Type B pancreatic cell (in vitro differentiated cells): Measurements from ENCODE around the gene CNOT10. TPM values are rescaled to one million over a fixed set of nuclear protein-coding genes. Genes with fewer than 3 reads are reported as not detected.

Experiments
- DNase-seq: peaks from one replicate; pipeline ENCODE4 v3.0.0; 2021; ENCODE audit warnings: mixed read lengths; ENCODE audit not compliant: unreplicated experiment; ENCODE audit errors: extremely low spot score
- H3K27ac Mint-ChIP-seq: 2 replicates; pipeline ENCODE4 v1.8.0; 2021; ENCODE audit warnings: mild to moderate bottlenecking, mixed read lengths
- H3K27me3 Mint-ChIP-seq: 2 replicates; pipeline ENCODE4 v1.8.0; 2021; ENCODE audit warnings: mixed read lengths
- H3K36me3 Mint-ChIP-seq: 2 replicates; pipeline ENCODE4 v1.8.0; 2021; ENCODE audit warnings: mixed read lengths
- H3K4me1 Mint-ChIP-seq: one replicate; pipeline ENCODE4 v1.8.0; 2021; ENCODE audit warnings: mixed read lengths; ENCODE audit not compliant: unreplicated experiment
- H3K4me3 Mint-ChIP-seq: 2 replicates; pipeline ENCODE4 v1.8.0; 2021; ENCODE audit warnings: mild to moderate bottlenecking, mixed read lengths
- H3K9me3 Mint-ChIP-seq: 2 replicates; pipeline ENCODE4 v1.8.0; 2021; ENCODE audit warnings: mixed read lengths
- CTCF ChIP-seq: fragments of 200-600 bp; sonication (generic); conservative IDR thresholded peaks from 2 replicates; pipeline ENCODE4 v1.5.0; 2021; ENCODE audit warnings: antibody characterized with exemption, mild to moderate bottlenecking
- total RNA-seq: library from RNA; stranded (reverse); gene quantifications from 2 replicates; pipeline ENCODE4 v1.2.1, GENCODE V29; 2021; ENCODE audit warnings: low replicate concordance

The CNOT10 gene
- total RNA-seq, 1 donor from 2014 or later, result 42.8 TPM

GRCh38 chr3:32713181-32713580, 28.2 kb downstream of the CNOT10 start:
- DNase-seq, result no peak
- Mint-ChIP-seq H3K4me3 (no peak overlapping the region), H3K36me3 (peaks cover 28% of the 10 kb centered on the region), H3K27me3 (no peaks in the 10 kb centered on the region), H3K9me3 (no peaks in the 10 kb centered on the region), H3K27ac (no peak overlapping the region), H3K4me1 (no peaks in the 10 kb centered on the region)
- TF ChIP-seq CTCF, result no peak

- H3K9me3 Mint-ChIP-seq, result no peaks in the 10 kb centered on the region
These were observed 34.3 kb downstream of the CNOT10 start for GRCh38 chr3:32719335-32719734.

GRCh38 chr3:32719931-32720330, 34.9 kb downstream of the CNOT10 start:
- Mint-ChIP-seq H3K9me3 (no peaks in the 10 kb centered on the region), H3K4me1 (no peaks in the 10 kb centered on the region), H3K4me3 (no peak overlapping the region), H3K27ac (no peak overlapping the region), H3K36me3 (peaks cover 9% of the 10 kb centered on the region), H3K27me3 (no peaks in the 10 kb centered on the region)
- no peak for TF ChIP-seq CTCF
- no peak for DNase-seq

More at GRCh38 chr3:32719335-32719734, 34.3 kb downstream of the CNOT10 start:
- no peaks in the 10 kb centered on the region for H3K27me3 Mint-ChIP-seq
- H3K4me3 Mint-ChIP-seq, result no peak overlapping the region
- H3K27ac Mint-ChIP-seq, result no peak overlapping the region
- DNase-seq, result no peak
- peaks cover 10% of the 10 kb centered on the region for H3K36me3 Mint-ChIP-seq
- H3K4me1 Mint-ChIP-seq, result no peaks in the 10 kb centered on the region
- TF ChIP-seq CTCF, result peak; percentile 38

- H3K4me1 Mint-ChIP-seq, result no peaks in the 10 kb centered on the region
- H3K27ac Mint-ChIP-seq, result no peak overlapping the region
These were observed 40.7 kb downstream of the CNOT10 start for GRCh38 chr3:32725721-32726120.

GRCh38 chr3:32733631-32734229, 48.7 kb downstream of the CNOT10 start:
- no peak for DNase-seq
- peak; percentile 86 for TF ChIP-seq CTCF
- Mint-ChIP-seq H3K27ac (no peak overlapping the region), H3K36me3 (peaks cover 14% of the 10 kb centered on the region), H3K9me3 (no peaks in the 10 kb centered on the region), H3K4me3 (no peak overlapping the region), H3K4me1 (no peaks in the 10 kb centered on the region), H3K27me3 (no peaks in the 10 kb centered on the region)

More at GRCh38 chr3:32725721-32726120, 40.7 kb downstream of the CNOT10 start:
- no peak for TF ChIP-seq CTCF
- Mint-ChIP-seq H3K36me3 (peaks cover 14% of the 10 kb centered on the region), H3K9me3 (no peaks in the 10 kb centered on the region), H3K27me3 (no peaks in the 10 kb centered on the region), H3K4me3 (no peak overlapping the region)
- DNase-seq, result no peak
